ENCODE measurements around the gene TYK2. TPM values are rescaled to one million over a fixed set of nuclear protein-coding genes. Genes with fewer than 3 reads are reported as not detected.

The TYK2 gene
- total and polyA plus RNA-seq, 9 of the 15 experiments (the other 6 are each of a cell fraction or from before 2014, with no cell fraction given): 15.0 to 182 (median 85.9) TPM

DNA sequence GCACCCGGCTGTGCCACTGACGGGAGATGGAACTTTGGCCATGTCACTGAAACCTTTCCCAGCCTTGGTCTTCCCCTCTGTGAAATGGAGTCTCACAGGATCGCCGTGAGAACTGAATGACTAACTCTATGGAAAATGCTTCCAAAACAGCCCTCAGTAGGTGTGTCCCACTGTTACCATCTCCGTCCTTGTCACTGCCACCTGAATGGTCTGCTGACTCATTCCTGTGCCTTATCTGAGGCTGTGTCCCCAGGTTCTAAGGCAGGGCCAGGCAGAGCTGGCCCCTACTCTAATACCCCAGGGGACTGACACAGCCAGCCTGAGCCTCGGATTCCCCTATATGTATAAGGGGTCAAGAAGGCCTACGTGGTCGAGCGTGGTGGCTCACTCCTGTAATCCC, 18.4 kb upstream of the TYK2 start (continued):
- TF ChIP-seq, protein P1, sequence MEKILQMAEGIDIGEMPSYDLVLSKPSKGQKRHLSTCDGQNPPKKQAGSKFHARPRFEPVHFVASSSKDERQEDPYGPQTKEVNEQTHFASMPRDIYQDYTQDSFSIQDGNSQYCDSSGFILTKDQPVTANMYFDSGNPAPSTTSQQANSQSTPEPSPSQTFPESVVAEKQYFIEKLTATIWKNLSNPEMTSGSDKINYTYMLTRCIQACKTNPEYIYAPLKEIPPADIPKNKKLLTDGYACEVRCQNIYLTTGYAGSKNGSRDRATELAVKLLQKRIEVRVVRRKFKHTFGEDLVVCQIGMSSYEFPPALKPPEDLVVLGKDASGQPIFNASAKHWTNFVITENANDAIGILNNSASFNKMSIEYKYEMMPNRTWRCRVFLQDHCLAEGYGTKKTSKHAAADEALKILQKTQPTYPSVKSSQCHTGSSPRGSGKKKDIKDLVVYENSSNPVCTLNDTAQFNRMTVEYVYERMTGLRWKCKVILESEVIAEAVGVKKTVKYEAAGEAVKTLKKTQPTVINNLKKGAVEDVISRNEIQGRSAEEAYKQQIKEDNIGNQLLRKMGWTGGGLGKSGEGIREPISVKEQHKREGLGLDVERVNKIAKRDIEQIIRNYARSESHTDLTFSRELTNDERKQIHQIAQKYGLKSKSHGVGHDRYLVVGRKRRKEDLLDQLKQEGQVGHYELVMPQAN (IDR thresholded peaks at IDR 0.05; ENCODE audit: borderline replicate concordance): no peak
- TF ChIP-seq CSDE1 (IDR thresholded peaks at IDR 0.05) (no peak), CBFB (CRISPR knock-in tag; IDR thresholded peaks at IDR 0.05) (no peak), HNRNPLL (IDR thresholded peaks at IDR 0.05; ENCODE audit: low read depth, low read length, poor library complexity, severe bottlenecking) (no peak), ZNF507 (tag; conservative IDR thresholded peaks at IDR 0.05) (no peak), CREBBP (IDR thresholded peaks at IDR 0.05; ENCODE audit: low read depth, low read length) (no peak), ZZZ3 (IDR thresholded peaks at IDR 0.05) (no peak)
- TF ChIP-seq, protein P2, sequence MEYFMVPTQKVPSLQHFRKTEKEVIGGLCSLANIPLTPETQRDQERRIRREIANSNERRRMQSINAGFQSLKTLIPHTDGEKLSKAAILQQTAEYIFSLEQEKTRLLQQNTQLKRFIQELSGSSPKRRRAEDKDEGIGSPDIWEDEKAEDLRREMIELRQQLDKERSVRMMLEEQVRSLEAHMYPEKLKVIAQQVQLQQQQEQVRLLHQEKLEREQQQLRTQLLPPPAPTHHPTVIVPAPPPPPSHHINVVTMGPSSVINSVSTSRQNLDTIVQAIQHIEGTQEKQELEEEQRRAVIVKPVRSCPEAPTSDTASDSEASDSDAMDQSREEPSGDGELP (CRISPR knock-in tag; IDR thresholded peaks at IDR 0.05; ENCODE audit: borderline replicate concordance): peak; percentile 14; the same call in 1 of the 2 replicates
- TF ChIP-seq, protein P3, sequence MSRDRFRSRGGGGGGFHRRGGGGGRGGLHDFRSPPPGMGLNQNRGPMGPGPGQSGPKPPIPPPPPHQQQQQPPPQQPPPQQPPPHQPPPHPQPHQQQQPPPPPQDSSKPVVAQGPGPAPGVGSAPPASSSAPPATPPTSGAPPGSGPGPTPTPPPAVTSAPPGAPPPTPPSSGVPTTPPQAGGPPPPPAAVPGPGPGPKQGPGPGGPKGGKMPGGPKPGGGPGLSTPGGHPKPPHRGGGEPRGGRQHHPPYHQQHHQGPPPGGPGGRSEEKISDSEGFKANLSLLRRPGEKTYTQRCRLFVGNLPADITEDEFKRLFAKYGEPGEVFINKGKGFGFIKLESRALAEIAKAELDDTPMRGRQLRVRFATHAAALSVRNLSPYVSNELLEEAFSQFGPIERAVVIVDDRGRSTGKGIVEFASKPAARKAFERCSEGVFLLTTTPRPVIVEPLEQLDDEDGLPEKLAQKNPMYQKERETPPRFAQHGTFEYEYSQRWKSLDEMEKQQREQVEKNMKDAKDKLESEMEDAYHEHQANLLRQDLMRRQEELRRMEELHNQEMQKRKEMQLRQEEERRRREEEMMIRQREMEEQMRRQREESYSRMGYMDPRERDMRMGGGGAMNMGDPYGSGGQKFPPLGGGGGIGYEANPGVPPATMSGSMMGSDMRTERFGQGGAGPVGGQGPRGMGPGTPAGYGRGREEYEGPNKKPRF (IDR thresholded peaks at IDR 0.05; ENCODE audit: low read depth, low read length): no peak
- TF ChIP-seq, protein P4, sequence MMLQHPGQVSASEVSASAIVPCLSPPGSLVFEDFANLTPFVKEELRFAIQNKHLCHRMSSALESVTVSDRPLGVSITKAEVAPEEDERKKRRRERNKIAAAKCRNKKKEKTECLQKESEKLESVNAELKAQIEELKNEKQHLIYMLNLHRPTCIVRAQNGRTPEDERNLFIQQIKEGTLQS (IDR thresholded peaks at IDR 0.05): 0 out of 2 replicates have a peak, but pooled peaks have one; percentile 18
- TF ChIP-seq, protein P4 (CRISPR knock-in tag; conservative IDR thresholded peaks at IDR 0.05): no peak
- TF ChIP-seq, protein P5, sequence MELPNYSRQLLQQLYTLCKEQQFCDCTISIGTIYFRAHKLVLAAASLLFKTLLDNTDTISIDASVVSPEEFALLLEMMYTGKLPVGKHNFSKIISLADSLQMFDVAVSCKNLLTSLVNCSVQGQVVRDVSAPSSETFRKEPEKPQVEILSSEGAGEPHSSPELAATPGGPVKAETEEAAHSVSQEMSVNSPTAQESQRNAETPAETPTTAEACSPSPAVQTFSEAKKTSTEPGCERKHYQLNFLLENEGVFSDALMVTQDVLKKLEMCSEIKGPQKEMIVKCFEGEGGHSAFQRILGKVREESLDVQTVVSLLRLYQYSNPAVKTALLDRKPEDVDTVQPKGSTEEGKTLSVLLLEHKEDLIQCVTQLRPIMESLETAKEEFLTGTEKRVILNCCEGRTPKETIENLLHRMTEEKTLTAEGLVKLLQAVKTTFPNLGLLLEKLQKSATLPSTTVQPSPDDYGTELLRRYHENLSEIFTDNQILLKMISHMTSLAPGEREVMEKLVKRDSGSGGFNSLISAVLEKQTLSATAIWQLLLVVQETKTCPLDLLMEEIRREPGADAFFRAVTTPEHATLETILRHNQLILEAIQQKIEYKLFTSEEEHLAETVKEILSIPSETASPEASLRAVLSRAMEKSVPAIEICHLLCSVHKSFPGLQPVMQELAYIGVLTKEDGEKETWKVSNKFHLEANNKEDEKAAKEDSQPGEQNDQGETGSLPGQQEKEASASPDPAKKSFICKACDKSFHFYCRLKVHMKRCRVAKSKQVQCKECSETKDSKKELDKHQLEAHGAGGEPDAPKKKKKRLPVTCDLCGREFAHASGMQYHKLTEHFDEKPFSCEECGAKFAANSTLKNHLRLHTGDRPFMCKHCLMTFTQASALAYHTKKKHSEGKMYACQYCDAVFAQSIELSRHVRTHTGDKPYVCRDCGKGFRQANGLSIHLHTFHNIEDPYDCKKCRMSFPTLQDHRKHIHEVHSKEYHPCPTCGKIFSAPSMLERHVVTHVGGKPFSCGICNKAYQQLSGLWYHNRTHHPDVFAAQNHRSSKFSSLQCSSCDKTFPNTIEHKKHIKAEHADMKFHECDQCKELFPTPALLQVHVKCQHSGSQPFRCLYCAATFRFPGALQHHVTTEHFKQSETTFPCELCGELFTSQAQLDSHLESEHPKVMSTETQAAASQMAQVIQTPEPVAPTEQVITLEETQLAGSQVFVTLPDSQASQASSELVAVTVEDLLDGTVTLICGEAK (IDR thresholded peaks at IDR 0.05): no peak
- TF ChIP-seq, protein P5 (CRISPR knock-in tag; IDR thresholded peaks at IDR 0.05): no peak

Data from K562 (cell line).